Astrocyte (in vitro differentiated cells and primary cell): Measurements from ENCODE around the gene TNIP1. TPM values are rescaled to one million over a fixed set of nuclear protein-coding genes. Genes with fewer than 3 reads are reported as not detected.
A peak's percentile ranks its signal among the peaks of the same experiment; 100 is the strongest.

Experiments
- DNase-seq: peaks from one replicate; pipeline ENCODE4 v3.0.0-alpha.2; 2010; ENCODE audit warnings: low read depth
- FAIRE-seq: peaks from 2 replicates; lab custom pipeline; 2011; peaks lifted over from hg19 to GRCh38; lab: Jason Lieb, UNC
- H2AFZ ChIP-seq: 2 replicates; pipeline ENCODE4 v1.6.0; 2012; ENCODE audit warnings: low read depth, low read length, inconsistent platforms
- H3K27ac ChIP-seq: 2 replicates; pipeline ENCODE4 v1.5.1; 2011; ENCODE audit warnings: low read depth, low read length, inconsistent platforms
- H3K27me3 ChIP-seq: 2 replicates; pipeline ENCODE4 v1.6.0; 2011; ENCODE audit warnings: low read length, inconsistent platforms; ENCODE audit not compliant: insufficient read depth
- H3K36me3 ChIP-seq: 2 replicates; pipeline ENCODE4 v1.5.1; 2011; ENCODE audit warnings: low read length, inconsistent platforms; ENCODE audit not compliant: insufficient read depth
- H3K4me1 ChIP-seq: 2 replicates; pipeline ENCODE4 v1.5.1; 2011; ENCODE audit warnings: low read length, inconsistent platforms; ENCODE audit not compliant: insufficient read depth
- H3K4me2 ChIP-seq: 2 replicates; pipeline ENCODE4 v1.6.0; 2012; ENCODE audit warnings: low read length, inconsistent platforms
- H3K4me3 ChIP-seq: 2 replicates; pipeline ENCODE4 v1.5.1; 2011; ENCODE audit warnings: low read depth, mild to moderate bottlenecking, low read length, inconsistent platforms; ENCODE audit not compliant: insufficient read depth
- H3K79me2 ChIP-seq: 2 replicates; pipeline ENCODE4 v1.6.0; 2012; ENCODE audit warnings: mild to moderate bottlenecking, low read length, inconsistent platforms; ENCODE audit not compliant: insufficient read depth
- H3K9ac ChIP-seq: 2 replicates; pipeline ENCODE4 v1.6.0; 2012; ENCODE audit warnings: mild to moderate bottlenecking, low read length, inconsistent platforms
- H3K9me3 ChIP-seq: 2 replicates; pipeline ENCODE4 v1.5.1; 2012; ENCODE audit warnings: low read depth, mild to moderate bottlenecking, low read length, inconsistent platforms; ENCODE audit not compliant: insufficient read depth
- H4K20me1 ChIP-seq: 2 replicates; pipeline ENCODE4 v1.6.0; 2012; ENCODE audit warnings: low read length, inconsistent platforms; ENCODE audit not compliant: insufficient read depth
- H3K27ac Mint-ChIP-seq: one replicate; pipeline ENCODE4 v1.8.0; 2021; ENCODE audit warnings: mild to moderate bottlenecking, mixed read lengths; ENCODE audit not compliant: unreplicated experiment
- H3K27me3 Mint-ChIP-seq: one replicate; pipeline ENCODE4 v1.8.0; 2021; ENCODE audit warnings: low read depth, mixed read lengths; ENCODE audit not compliant: unreplicated experiment
- H3K36me3 Mint-ChIP-seq: one replicate; pipeline ENCODE4 v1.8.0; 2021; ENCODE audit warnings: low read depth, mixed read lengths; ENCODE audit not compliant: unreplicated experiment
- H3K4me1 Mint-ChIP-seq: one replicate; pipeline ENCODE4 v1.8.0; 2021; ENCODE audit warnings: low read depth, mixed read lengths; ENCODE audit not compliant: unreplicated experiment
- H3K4me3 Mint-ChIP-seq: one replicate; pipeline ENCODE4 v1.8.0; 2021; ENCODE audit warnings: mild to moderate bottlenecking, moderate library complexity, mixed read lengths; ENCODE audit not compliant: unreplicated experiment
- H3K9me3 Mint-ChIP-seq: one replicate; pipeline ENCODE4 v1.8.0; 2021; ENCODE audit warnings: mild to moderate bottlenecking, mixed read lengths; ENCODE audit not compliant: unreplicated experiment
- CTCF ChIP-seq: IDR thresholded peaks from 2 replicates; pipeline ENCODE4 v1.5.1; 2011; ENCODE audit warnings: low read depth, mild to moderate bottlenecking, inconsistent platforms, low read length, moderate library complexity; ENCODE audit not compliant: insufficient read depth
- EZH2 ChIP-seq: IDR thresholded peaks from 2 replicates; pipeline ENCODE4 v1.6.1; 2012; ENCODE audit warnings: mild to moderate bottlenecking, low read length, inconsistent platforms; ENCODE audit not compliant: insufficient read depth
- total RNA-seq: library from RNA; stranded (reverse); gene quantifications from 2 replicates; pipeline ENCODE4 v1.2.1, GENCODE V29; 2021

The TNIP1 gene
- total RNA-seq, 1 donor from 2014 or later, result 119 TPM

DNA sequence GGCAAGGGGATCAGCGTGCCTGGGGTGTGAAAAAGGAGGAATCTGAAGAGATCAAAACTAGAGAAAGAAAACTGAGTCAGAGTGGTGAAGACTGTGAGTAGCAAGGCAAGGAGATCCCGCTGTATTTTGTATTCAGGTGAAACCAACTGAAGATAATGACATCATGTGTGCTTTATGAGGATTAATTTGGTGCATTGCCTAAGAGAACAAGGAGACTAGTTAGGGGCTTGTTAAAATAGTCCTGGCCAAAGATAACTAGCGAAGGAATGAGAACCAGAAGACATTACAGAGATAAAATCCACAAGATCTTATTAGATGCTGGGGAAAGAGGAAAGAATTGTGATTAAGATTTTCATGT lies 77.4 kb downstream of the TNIP1 start:
- Histone ChIP-seq H3K9ac (no peak overlapping the region), H4K20me1 (no peaks in the 10 kb centered on the region), H3K4me2 (no peak overlapping the region), H3K27ac (no peak overlapping the region), H3K79me2 (no peaks in the 10 kb centered on the region), H3K9me3 (no peaks in the 10 kb centered on the region), H2AFZ (no peak overlapping the region), H3K27me3 (no peaks in the 10 kb centered on the region), H3K4me3 (no peak overlapping the region), H3K36me3 (no peaks in the 10 kb centered on the region), H3K4me1 (no peaks in the 10 kb centered on the region)
- Mint-ChIP-seq H3K4me1 (no peaks in the 10 kb centered on the region), H3K4me3 (no peak overlapping the region), H3K27me3 (peaks cover 20% of the 10 kb centered on the region), H3K9me3 (no peaks in the 10 kb centered on the region), H3K36me3 (no peaks in the 10 kb centered on the region), H3K27ac (no peak overlapping the region)
- FAIRE-seq (no peak), DNase-seq (no peak)
- TF ChIP-seq CTCF (no peak), EZH2 (no peak)

GRCh38 chr5:151002681-151003502 lies 77.9 kb downstream of the TNIP1 start:
- Histone ChIP-seq H3K4me2 (no peak overlapping the region), H3K27ac (no peak overlapping the region), H3K36me3 (no peaks in the 10 kb centered on the region), H3K4me3 (no peak overlapping the region), H3K79me2 (no peaks in the 10 kb centered on the region), H3K4me1 (no peaks in the 10 kb centered on the region), H3K9ac (no peak overlapping the region), H3K9me3 (no peaks in the 10 kb centered on the region), H2AFZ (no peak overlapping the region), H4K20me1 (no peaks in the 10 kb centered on the region), H3K27me3 (no peaks in the 10 kb centered on the region)
- FAIRE-seq (no peak), DNase-seq (no peak)
- no peak overlapping the region for H3K27ac Mint-ChIP-seq
- no peaks in the 10 kb centered on the region for H3K4me1 Mint-ChIP-seq
- H3K4me3 Mint-ChIP-seq, result no peak overlapping the region
- H3K27me3 Mint-ChIP-seq, result peaks cover 19% of the 10 kb centered on the region
- no peaks in the 10 kb centered on the region for H3K9me3 Mint-ChIP-seq
- H3K36me3 Mint-ChIP-seq, result no peaks in the 10 kb centered on the region
- TF ChIP-seq CTCF (no peak), EZH2 (no peak)

DNA sequence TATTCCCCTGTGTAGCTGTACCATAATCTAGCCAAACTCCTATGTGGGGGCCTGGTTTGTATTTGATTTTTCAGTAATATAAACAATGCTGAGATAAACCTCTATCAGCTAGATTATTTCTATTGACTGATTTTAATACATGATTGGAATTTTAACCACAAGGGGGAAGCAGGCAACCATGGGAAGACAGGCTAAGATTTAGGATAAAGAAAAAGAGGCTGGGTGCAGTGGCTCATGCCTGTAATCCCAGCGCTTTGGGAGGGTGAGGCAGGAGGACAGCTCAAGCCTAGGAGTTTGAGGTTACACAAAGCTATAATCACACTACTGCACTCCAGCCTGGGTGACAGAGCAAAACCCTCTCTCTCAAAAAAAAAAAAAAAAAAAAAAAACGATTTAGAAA lies 78.6 kb downstream of the TNIP1 start:
- H3K27me3 ChIP-seq, result no peaks in the 10 kb centered on the region
- no peak overlapping the region for H3K27ac Mint-ChIP-seq
- H3K36me3 Mint-ChIP-seq, result no peaks in the 10 kb centered on the region
- no peaks in the 10 kb centered on the region for H3K4me1 ChIP-seq
- H3K27me3 Mint-ChIP-seq, result peaks cover 13% of the 10 kb centered on the region
- no peak overlapping the region for H3K4me3 Mint-ChIP-seq
- no peaks in the 10 kb centered on the region for H3K79me2 ChIP-seq
- no peaks in the 10 kb centered on the region for H3K36me3 ChIP-seq
- FAIRE-seq (no peak), DNase-seq (peak; percentile 13)
- H3K4me3 ChIP-seq, result no peak overlapping the region
- H4K20me1 ChIP-seq, result no peaks in the 10 kb centered on the region
- no peaks in the 10 kb centered on the region for H3K9me3 Mint-ChIP-seq
- TF ChIP-seq EZH2 (no peak), CTCF (peak; percentile 36)
- H3K27ac ChIP-seq, result no peak overlapping the region
- H2AFZ ChIP-seq, result no peak overlapping the region
- no peaks in the 10 kb centered on the region for H3K9me3 ChIP-seq
- no peaks in the 10 kb centered on the region for H3K4me1 Mint-ChIP-seq
- no peak overlapping the region for H3K9ac ChIP-seq
- H3K4me2 ChIP-seq, result no peak overlapping the region
